ENCODE measurements around the gene CHI3L2.

Gene CHI3L2

DNA sequence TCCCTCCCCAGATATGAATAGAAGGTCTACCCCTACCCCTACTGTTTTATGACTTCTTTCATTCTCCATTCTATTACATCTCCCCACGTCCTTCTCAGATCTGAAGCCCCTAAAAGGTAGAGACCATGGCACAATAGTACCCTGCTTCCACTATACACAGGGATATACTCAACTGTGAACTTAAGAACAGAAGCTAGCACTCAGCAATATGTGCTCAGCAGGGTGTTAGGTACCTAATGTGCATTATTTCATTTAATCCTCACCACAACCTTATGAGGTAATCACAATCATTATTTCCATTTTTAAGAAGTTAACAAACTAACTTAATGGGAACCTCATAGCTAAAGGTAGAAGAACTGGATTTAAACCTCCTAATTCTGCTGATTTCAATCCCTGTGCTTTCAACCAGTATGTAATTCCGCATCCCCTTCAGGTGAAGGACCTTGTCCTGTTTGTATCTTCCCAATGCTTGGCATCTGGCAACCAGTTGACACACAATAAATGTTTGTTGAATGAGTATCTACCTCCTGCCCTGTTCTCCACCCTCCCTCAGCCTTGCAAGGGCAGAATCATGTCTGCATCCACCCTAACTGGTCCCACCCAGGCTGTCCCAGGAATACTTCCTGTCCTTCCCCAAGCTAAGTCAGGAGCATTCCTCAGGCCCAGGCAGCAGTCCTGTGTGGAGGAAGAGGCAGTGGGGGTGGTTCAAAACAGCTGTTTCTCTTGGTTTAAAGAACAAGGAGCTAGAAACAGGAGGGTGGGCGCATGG lies 33.6 kb upstream of the CHI3L2 start:
- no peak overlapping the region for H3K4me3 ChIP-seq (ENCODE audit: low read length in 2 of 2)
- no peaks in the 10 kb centered on the region for H3K9me3 ChIP-seq (ENCODE audit: control insufficient read depth in 2 of 2, low read length in 2 of 2)
- H3K27ac ChIP-seq (ENCODE audit: low read depth in 2 of 2, low read length in 2 of 2) = peak overlapping the region; percentile 65 to 73
- peaks cover 50 to 77% of the 10 kb centered on the region in 2 donors for H3K36me3 ChIP-seq (ENCODE audit: control insufficient read depth in 2 of 2, insufficient read depth in 2 of 2, low read length in 2 of 2)
- no peaks in the 10 kb centered on the region for H3K27me3 ChIP-seq (ENCODE audit: control insufficient read depth in 2 of 2, insufficient read depth in 2 of 2, low read length in 2 of 2)
- H3K4me1 ChIP-seq (ENCODE audit: control insufficient read depth in 2 of 2, insufficient read depth in 2 of 2, low read length in 2 of 2) = peaks cover 34 to 40% of the 10 kb centered on the region in 2 donors
- peak overlapping the region in 1 of 2 donors; percentile 18 for H3K9ac ChIP-seq (ENCODE audit: low read depth in 1 of 2, low read length in 2 of 2)

DNA sequence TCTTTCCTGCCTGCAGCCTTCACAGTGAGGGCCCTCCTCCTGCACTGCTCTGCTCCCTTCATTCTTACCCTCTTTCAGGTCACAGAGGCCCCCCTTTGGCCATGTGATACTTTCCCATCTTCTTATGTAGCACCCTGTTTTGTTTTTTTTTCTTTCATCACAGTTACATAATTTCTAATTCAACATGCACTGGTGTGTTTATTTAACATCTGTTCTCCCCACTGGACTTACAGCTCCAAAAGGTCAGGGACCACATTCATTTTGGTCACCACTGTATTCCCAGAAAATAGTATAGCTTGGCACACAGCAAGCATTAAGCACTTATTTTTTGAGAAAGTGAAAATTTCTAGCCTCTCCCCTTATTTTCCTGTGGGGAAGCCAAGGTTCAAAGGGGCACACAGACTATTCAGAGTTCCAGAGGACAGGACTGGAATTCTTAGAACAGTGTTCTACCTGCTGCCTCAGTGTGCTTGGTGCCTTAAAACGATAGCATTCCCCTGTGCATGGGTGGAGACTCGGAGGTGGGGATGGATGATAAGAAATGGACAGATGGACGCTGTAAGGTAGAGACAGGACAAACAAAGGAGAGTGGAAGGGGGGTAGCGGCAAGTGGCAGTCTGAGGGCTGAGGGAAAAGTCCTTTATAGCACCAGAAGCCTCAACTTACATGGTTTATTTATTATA lies 32.4 kb upstream of the CHI3L2 start:
- Histone ChIP-seq H3K27ac (ENCODE audit: low read depth in 2 of 2, low read length in 2 of 2) (peak overlapping the region in 1 of 2 donors; percentile 65), H3K36me3 (ENCODE audit: control insufficient read depth in 2 of 2, insufficient read depth in 2 of 2, low read length in 2 of 2) (peaks cover 48 to 76% of the 10 kb centered on the region in 2 donors), H3K4me3 (ENCODE audit: low read length in 2 of 2) (no peak overlapping the region), H3K9me3 (ENCODE audit: control insufficient read depth in 2 of 2, low read length in 2 of 2) (no peaks in the 10 kb centered on the region), H3K4me1 (ENCODE audit: control insufficient read depth in 2 of 2, insufficient read depth in 2 of 2, low read length in 2 of 2) (peaks cover 38 to 47% of the 10 kb centered on the region in 2 donors), H3K9ac (ENCODE audit: low read depth in 1 of 2, low read length in 2 of 2) (peak overlapping the region in 1 of 2 donors; percentile 18), H3K27me3 (ENCODE audit: control insufficient read depth in 2 of 2, insufficient read depth in 2 of 2, low read length in 2 of 2) (no peaks in the 10 kb centered on the region)

DNA sequence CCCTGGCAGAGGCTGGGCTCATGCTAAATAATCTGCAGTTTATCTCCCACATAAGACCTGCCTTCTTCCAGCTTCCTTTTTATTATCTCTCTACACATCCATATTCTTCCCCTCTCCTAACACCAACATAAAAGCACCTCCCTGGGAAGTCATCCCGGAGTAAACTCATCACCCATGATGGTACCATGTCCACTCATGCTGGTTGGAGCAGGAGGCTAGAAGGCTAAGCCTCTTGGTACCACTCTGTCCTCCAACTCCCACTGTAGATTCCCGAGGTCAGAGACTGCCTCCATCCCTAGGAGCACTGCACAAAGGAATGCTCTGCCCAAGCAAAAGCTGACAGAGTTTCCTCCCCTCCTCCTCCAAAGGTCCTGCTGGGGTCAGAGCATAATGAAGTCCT lies 31.3 kb upstream of the CHI3L2 start:
- H3K4me3 ChIP-seq (ENCODE audit: low read length in 2 of 2) = peak overlapping the region in 1 of 2 donors; percentile 65
- H3K9me3 ChIP-seq (ENCODE audit: control insufficient read depth in 2 of 2, low read length in 2 of 2) = no peaks in the 10 kb centered on the region
- no peak overlapping the region for H3K27ac ChIP-seq (ENCODE audit: low read depth in 2 of 2, low read length in 2 of 2)
- H3K4me1 ChIP-seq (ENCODE audit: control insufficient read depth in 2 of 2, insufficient read depth in 2 of 2, low read length in 2 of 2) = peaks cover 44 to 52% of the 10 kb centered on the region in 2 donors
- no peaks in the 10 kb centered on the region for H3K27me3 ChIP-seq (ENCODE audit: control insufficient read depth in 2 of 2, insufficient read depth in 2 of 2, low read length in 2 of 2)
- H3K36me3 ChIP-seq (ENCODE audit: control insufficient read depth in 2 of 2, insufficient read depth in 2 of 2, low read length in 2 of 2) = peaks cover 48 to 70% of the 10 kb centered on the region in 2 donors
- no peak overlapping the region for H3K9ac ChIP-seq (ENCODE audit: low read depth in 1 of 2, low read length in 2 of 2)

DNA sequence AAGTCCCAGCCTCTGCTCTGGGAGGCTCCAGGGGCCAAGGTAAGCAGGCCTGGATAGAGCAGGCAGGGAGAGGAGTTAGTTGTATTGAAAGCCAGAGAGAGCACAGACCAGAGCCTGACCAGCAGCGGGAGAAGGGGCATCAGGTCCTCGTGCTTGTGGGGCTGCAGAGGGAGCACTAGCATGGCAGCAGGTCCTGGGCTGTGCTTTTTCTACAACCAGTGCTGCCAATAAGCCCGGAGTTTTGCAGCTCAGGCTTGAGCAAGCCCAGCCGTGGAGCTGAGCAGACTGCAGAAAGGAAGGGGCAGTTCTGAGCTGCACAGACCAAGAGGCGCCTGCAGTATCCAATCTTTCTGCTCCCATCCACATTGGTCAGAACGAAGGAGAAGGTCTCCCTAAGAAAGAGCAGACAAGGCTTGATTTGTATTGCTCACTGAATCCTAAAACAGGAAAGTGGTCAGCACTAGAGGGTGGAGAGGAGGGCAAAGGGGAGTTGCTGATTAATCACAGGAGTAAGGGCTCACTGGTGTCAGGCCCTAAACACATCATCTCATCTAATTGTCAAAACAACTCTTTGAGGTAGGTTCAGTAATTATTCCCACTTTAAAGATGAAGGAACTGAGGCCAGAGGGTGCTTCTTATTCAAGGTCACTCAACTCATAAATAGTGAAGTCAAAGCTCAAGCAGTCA lies 29.8 kb upstream of the CHI3L2 start:
- Histone ChIP-seq H3K9me3 (ENCODE audit: control insufficient read depth in 2 of 2, low read length in 2 of 2) (no peaks in the 10 kb centered on the region), H3K4me1 (ENCODE audit: control insufficient read depth in 2 of 2, insufficient read depth in 2 of 2, low read length in 2 of 2) (peaks cover 50 to 56% of the 10 kb centered on the region in 2 donors), H3K36me3 (ENCODE audit: control insufficient read depth in 2 of 2, insufficient read depth in 2 of 2, low read length in 2 of 2) (peaks cover 38 to 59% of the 10 kb centered on the region in 2 donors), H3K4me3 (ENCODE audit: low read length in 2 of 2) (peak overlapping the region in 1 of 2 donors; percentile 65), H3K27me3 (ENCODE audit: control insufficient read depth in 2 of 2, insufficient read depth in 2 of 2, low read length in 2 of 2) (no peaks in the 10 kb centered on the region), H3K9ac (ENCODE audit: low read depth in 1 of 2, low read length in 2 of 2) (no peak overlapping the region), H3K27ac (ENCODE audit: low read depth in 2 of 2, low read length in 2 of 2) (peak overlapping the region in 1 of 2 donors; percentile 38)

DNA sequence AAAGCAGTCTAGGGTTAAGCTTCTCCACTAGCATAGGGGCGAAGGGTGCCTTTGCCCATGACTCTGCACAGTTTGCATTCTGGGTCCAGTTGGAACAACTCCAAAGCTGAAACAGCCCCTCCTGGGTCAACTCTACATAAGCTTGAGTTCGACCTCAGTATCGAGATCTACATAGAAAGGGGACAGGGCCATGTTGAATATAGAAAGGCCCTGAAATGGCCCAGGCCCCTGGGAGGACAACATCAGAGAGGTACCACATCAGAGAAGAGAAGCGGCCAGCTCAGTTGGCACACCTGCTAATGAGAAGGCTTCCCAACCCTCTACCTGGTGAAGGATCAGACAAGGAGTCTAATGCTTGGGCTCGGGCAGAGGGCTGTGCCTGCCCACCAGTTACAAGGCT lies 28.7 kb upstream of the CHI3L2 start:
- Histone ChIP-seq H3K36me3 (ENCODE audit: control insufficient read depth in 2 of 2, insufficient read depth in 2 of 2, low read length in 2 of 2) (peaks cover 38 to 56% of the 10 kb centered on the region in 2 donors), H3K4me3 (ENCODE audit: low read length in 2 of 2) (peak overlapping the region in 1 of 2 donors; percentile 65), H3K27me3 (ENCODE audit: control insufficient read depth in 2 of 2, insufficient read depth in 2 of 2, low read length in 2 of 2) (no peaks in the 10 kb centered on the region), H3K9ac (ENCODE audit: low read depth in 1 of 2, low read length in 2 of 2) (peak overlapping the region; percentile 4 to 74), H3K27ac (ENCODE audit: low read depth in 2 of 2, low read length in 2 of 2) (peak overlapping the region; percentile 71 to 97), H3K9me3 (ENCODE audit: control insufficient read depth in 2 of 2, low read length in 2 of 2) (no peaks in the 10 kb centered on the region), H3K4me1 (ENCODE audit: control insufficient read depth in 2 of 2, insufficient read depth in 2 of 2, low read length in 2 of 2) (peaks cover 49 to 53% of the 10 kb centered on the region in 2 donors)

DNA sequence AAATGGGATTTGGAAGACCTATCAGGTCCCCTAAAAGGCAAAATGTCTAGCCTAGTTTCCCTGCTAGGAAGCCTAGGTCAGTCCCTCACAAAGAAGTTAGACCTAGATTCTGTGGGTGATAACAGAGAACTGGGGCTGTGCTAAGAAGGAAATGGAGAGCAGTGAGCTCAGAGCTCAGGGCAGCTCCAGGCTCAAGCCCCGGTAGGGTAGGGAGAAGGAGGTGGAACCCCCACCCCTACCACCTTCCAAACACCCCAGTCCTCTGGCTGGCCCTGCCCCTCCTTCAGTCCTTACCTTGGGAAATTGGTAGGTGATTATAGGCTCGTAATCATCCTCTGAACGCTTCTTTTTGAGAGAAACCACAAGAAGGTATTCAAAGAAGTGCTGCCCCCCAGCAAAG lies 28.2 kb upstream of the CHI3L2 start:
- peak overlapping the region; percentile 71 to 97 for H3K27ac ChIP-seq (ENCODE audit: low read depth in 2 of 2, low read length in 2 of 2)
- peak overlapping the region in 1 of 2 donors; percentile 65 for H3K4me3 ChIP-seq (ENCODE audit: low read length in 2 of 2)
- H3K4me1 ChIP-seq (ENCODE audit: control insufficient read depth in 2 of 2, insufficient read depth in 2 of 2, low read length in 2 of 2) = peaks cover 44 to 49% of the 10 kb centered on the region in 2 donors
- H3K27me3 ChIP-seq (ENCODE audit: control insufficient read depth in 2 of 2, insufficient read depth in 2 of 2, low read length in 2 of 2) = no peaks in the 10 kb centered on the region
- H3K9me3 ChIP-seq (ENCODE audit: control insufficient read depth in 2 of 2, low read length in 2 of 2) = no peaks in the 10 kb centered on the region
- H3K9ac ChIP-seq (ENCODE audit: low read depth in 1 of 2, low read length in 2 of 2) = peak overlapping the region in 1 of 2 donors; percentile 74
- peaks cover 36 to 51% of the 10 kb centered on the region in 2 donors for H3K36me3 ChIP-seq (ENCODE audit: control insufficient read depth in 2 of 2, insufficient read depth in 2 of 2, low read length in 2 of 2)

DNA sequence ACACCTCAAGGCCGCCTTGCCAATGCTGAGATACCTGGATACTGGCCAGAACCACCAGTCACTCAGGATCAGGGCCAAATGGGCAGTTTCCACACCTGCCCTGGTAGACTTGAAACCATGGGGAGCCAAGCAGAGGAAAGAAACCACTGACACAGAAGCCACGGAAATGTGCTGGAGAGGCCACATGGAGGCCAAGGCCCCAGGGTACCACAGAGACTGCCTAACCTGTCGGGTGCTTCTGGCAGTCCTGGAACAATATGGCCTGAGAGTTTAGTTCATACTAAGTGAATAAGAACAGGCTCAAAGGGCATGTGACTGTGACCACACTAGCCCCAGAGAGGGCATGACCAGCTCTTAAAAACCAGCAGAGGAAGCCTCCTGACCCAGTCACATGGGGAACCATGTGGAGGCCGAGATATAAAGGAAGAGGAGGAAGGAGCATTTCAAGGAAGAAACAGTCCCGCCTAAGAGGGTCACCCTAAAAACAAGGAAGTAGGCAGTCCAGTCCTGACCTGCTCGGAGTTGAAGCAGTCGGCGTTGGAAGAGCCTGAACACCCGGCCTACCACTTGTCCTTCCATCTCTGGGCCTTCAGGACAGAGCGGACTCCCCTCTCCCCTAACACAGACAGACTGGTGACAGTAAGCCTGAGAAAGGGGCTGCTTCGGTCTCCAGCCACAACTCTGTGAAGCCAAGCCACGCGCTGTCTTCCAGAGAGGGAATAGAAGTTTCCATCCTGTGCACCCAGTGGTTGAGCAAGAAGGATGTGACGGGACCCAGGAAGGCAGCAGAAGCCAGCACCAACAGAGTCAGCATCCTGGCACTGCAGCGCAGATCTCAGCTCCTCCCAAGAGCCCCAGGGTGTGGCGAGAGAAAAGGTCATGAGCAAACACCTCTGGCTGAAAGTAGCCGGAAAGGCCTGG lies 27.4 kb upstream of the CHI3L2 start, which contains the start of gene DENND2D:
Gene DENND2D, minus strand, starts transcription at position 766 of the 921 bp plus-strand sequence. Its CDS starts 187 bp downstream, at position 579.
- no peaks in the 10 kb centered on the region for H3K27me3 ChIP-seq (ENCODE audit: control insufficient read depth in 2 of 2, insufficient read depth in 2 of 2, low read length in 2 of 2)
- H3K9me3 ChIP-seq (ENCODE audit: control insufficient read depth in 2 of 2, low read length in 2 of 2) = no peaks in the 10 kb centered on the region
- H3K36me3 ChIP-seq (ENCODE audit: control insufficient read depth in 2 of 2, insufficient read depth in 2 of 2, low read length in 2 of 2) = peaks cover 34 to 43% of the 10 kb centered on the region in 2 donors
- peak within 1 kb of the TSS; percentile 52 to 74 for H3K9ac ChIP-seq (ENCODE audit: low read depth in 1 of 2, low read length in 2 of 2)
- peak within 1 kb of the TSS; percentile 71 to 97 for H3K27ac ChIP-seq (ENCODE audit: low read depth in 2 of 2, low read length in 2 of 2)
- H3K4me3 ChIP-seq (ENCODE audit: low read length in 2 of 2) = peak within 1 kb of the TSS; percentile 40 to 65
- peaks cover 46 to 52% of the 10 kb centered on the region in 2 donors for H3K4me1 ChIP-seq (ENCODE audit: control insufficient read depth in 2 of 2, insufficient read depth in 2 of 2, low read length in 2 of 2)

DNA sequence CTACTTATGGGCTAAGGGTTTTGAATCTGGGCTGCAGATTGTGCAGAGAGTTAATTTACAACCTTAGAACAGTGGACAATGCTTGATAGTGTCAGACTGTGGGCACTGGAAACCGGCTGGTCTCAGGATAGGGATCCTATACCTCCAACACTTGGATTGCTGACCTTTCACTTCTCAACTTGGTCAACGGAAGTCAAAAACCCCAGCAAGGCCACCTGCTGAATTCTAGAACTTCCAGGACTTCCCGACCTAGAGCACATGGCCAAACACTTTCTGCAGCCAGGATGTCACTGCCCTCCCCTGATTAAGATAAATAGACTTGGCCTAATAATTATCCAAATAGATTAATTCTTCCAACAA lies 26.7 kb upstream of the CHI3L2 start:
- peak overlapping the region; percentile 40 to 65 for H3K4me3 ChIP-seq (ENCODE audit: low read length in 2 of 2)
- H3K27ac ChIP-seq (ENCODE audit: low read depth in 2 of 2, low read length in 2 of 2) = peak overlapping the region; percentile 71 to 97
- H3K9ac ChIP-seq (ENCODE audit: low read depth in 1 of 2, low read length in 2 of 2) = peak overlapping the region; percentile 52 to 54
- H3K36me3 ChIP-seq (ENCODE audit: control insufficient read depth in 2 of 2, insufficient read depth in 2 of 2, low read length in 2 of 2) = peaks cover 32 to 37% of the 10 kb centered on the region in 2 donors
- peaks cover 46 to 51% of the 10 kb centered on the region in 2 donors for H3K4me1 ChIP-seq (ENCODE audit: control insufficient read depth in 2 of 2, insufficient read depth in 2 of 2, low read length in 2 of 2)
- H3K9me3 ChIP-seq (ENCODE audit: control insufficient read depth in 2 of 2, low read length in 2 of 2) = no peaks in the 10 kb centered on the region
- H3K27me3 ChIP-seq (ENCODE audit: control insufficient read depth in 2 of 2, insufficient read depth in 2 of 2, low read length in 2 of 2) = no peaks in the 10 kb centered on the region
